Sigmoid colon (tissue), 7 donors: ENCODE data around the gene OLIG1. TPM values are rescaled to one million over a fixed set of nuclear protein-coding genes. Genes with fewer than 3 reads are reported as not detected.

Source experiments
- DNase-seq: peaks from one replicate; pipeline ENCODE4 v3.0.0-alpha.2; 2019
- H3K27ac ChIP-seq, 4 donors: fragments of 200-600 bp; sonication (generic); one replicate each; pipeline ENCODE4 v1.5.1; 2016 to 2019; ENCODE audit warnings: mild to moderate bottlenecking in 1 of 4
- H3K27me3 ChIP-seq, 3 donors: fragments of 200-600 bp; sonication (generic); one replicate each; pipeline ENCODE4 v1.5.1; 2019; ENCODE audit warnings: mild to moderate bottlenecking in 1 of 3
- H3K36me3 ChIP-seq, 4 donors: fragments of 200-600 bp; sonication (generic); one replicate each; pipeline ENCODE4 v1.5.1; 2016 to 2019
- H3K4me1 ChIP-seq, 4 donors: fragments of 200-600 bp; sonication (generic); one replicate each; pipeline ENCODE4 v1.5.1; 2017 to 2019
- H3K4me3 ChIP-seq, 4 donors: fragments of 200-600 bp; sonication (generic); one replicate each; pipeline ENCODE4 v1.5.1; 2017 to 2019; ENCODE audit warnings: mild to moderate bottlenecking in 2 of 4, moderate library complexity in 1 of 4
- H3K9me3 ChIP-seq, 4 donors: fragments of 200-600 bp in 3 of 4; sonication (generic) in 3 of 4; one replicate each; pipeline versions ENCODE4 v1.5.1 to v1.6.1; 2013 to 2019
- CTCF ChIP-seq, 4 experiments: fragments of 450-650 bp in 3 of 4; fragments of 200-600 bp in 1 of 4; IDR thresholded peaks; one replicate each; pipeline ENCODE4 v1.5.1; 2016 to 2019; ENCODE audit warnings: antibody characterized with exemption in 4 of 4, mild to moderate bottlenecking in 3 of 4, moderate library complexity in 2 of 4
- EP300 ChIP-seq, 4 donors: sonication (generic); formaldehyde crosslinking; IDR thresholded peaks; one replicate each; pipeline ENCODE4 v1.6.1; 2017; ENCODE audit warnings: antibody characterized with exemption in 4 of 4
- POLR2A ChIP-seq, 2 donors: fragments of 450-650 bp; IDR thresholded peaks; one replicate each; pipeline ENCODE4 v1.6.1; 2016; ENCODE audit warnings: antibody characterized with exemption in 2 of 2, mild to moderate bottlenecking in 2 of 2, moderate library complexity in 2 of 2
- POLR2AphosphoS5 ChIP-seq, 4 donors: sonication (generic); formaldehyde crosslinking; IDR thresholded peaks; one replicate each; pipeline ENCODE4 v1.6.1; 2017; ENCODE audit warnings: antibody characterized with exemption in 4 of 4
- WGBS, 2 donors: extraction: QIAGEN DNeasy Blood & Tissue Kit; methylation state at CpG; one replicate each; pipeline ENCODE4 v1.1.7; 2013; 5-methylcytosine and 5-hydroxymethylcytosine counted together
- intact Hi-C: fragments of 100-400 bp; cut with DNase I; formaldehyde crosslinking; loops from one replicate; pipeline ENCODE4 v1.15.1; 2023
- polyA plus RNA-seq, 3 donors: library from polyadenylated mRNA; stranded (reverse); fragments of 200-250 nt; gene quantifications; one replicate each; pipeline ENCODE4 v1.2.3, GENCODE V29; 2013
- total RNA-seq, 4 donors: library from RNA; depleted of rRNA; stranded (reverse); fragments of >200 nt; gene quantifications; one replicate each; pipeline ENCODE4 v1.1.0, GENCODE V29; 2016
- donor health status: healthy with polysubstance abuse.
- donor health status: Bipolar disorder and iron deficiency.
- donor health status: healthy.

OLIG1 gene
- total and polyA plus RNA-seq, 7 donors: not detected

- peaks cover 44 to 100% (median 98%) of the 10 kb centered on the region in 3 donors for H3K27me3 ChIP-seq
- intact Hi-C loops: no loop called here
- WGBS, 2 donors: 5 to 6% methylated on average over 15 of the region's 15 CpGs
- TF ChIP-seq POLR2A (IDR thresholded peaks at IDR 0.05) (no peak), EP300 (IDR thresholded peaks at IDR 0.05) (no peak), CTCF (IDR thresholded peaks at IDR 0.05) (no peak), POLR2AphosphoS5 (IDR thresholded peaks at IDR 0.05) (no peak)
- no peak overlapping the region for H3K4me3 ChIP-seq
- H3K4me1 ChIP-seq: peaks cover 0 to 60% (median 48%) of the 10 kb centered on the region in 4 donors
- H3K9me3 ChIP-seq: no peaks in the 10 kb centered on the region
- H3K27ac ChIP-seq: no peak overlapping the region
- no peaks in the 10 kb centered on the region for H3K36me3 ChIP-seq
- DNase-seq: peak; percentile 48
Measured at GRCh38 chr21:33028287-33028670, 41.7 kb upstream of the OLIG1 start.

GRCh38 chr21:33028773-33029384, 41.1 kb upstream of the OLIG1 start:
- no peak overlapping the region for H3K4me3 ChIP-seq
- H3K27ac ChIP-seq: no peak overlapping the region
- H3K36me3 ChIP-seq: no peaks in the 10 kb centered on the region
- peaks cover 0 to 54% (median 42%) of the 10 kb centered on the region in 4 donors for H3K4me1 ChIP-seq
- WGBS, 2 donors: 3 to 7% methylated on average over 28 of the region's 28 CpGs
- H3K27me3 ChIP-seq: peaks cover 38 to 100% (median 98%) of the 10 kb centered on the region in 3 donors
- DNase-seq: peak; percentile 62
- no peak for TF ChIP-seq EP300 (IDR thresholded peaks at IDR 0.05)
- TF ChIP-seq POLR2A (IDR thresholded peaks at IDR 0.05): no peak
- no peak for TF ChIP-seq CTCF (IDR thresholded peaks at IDR 0.05)
- TF ChIP-seq POLR2AphosphoS5 (IDR thresholded peaks at IDR 0.05): no peak
- no peaks in the 10 kb centered on the region for H3K9me3 ChIP-seq
- intact Hi-C loops: no loop called here

DNA sequence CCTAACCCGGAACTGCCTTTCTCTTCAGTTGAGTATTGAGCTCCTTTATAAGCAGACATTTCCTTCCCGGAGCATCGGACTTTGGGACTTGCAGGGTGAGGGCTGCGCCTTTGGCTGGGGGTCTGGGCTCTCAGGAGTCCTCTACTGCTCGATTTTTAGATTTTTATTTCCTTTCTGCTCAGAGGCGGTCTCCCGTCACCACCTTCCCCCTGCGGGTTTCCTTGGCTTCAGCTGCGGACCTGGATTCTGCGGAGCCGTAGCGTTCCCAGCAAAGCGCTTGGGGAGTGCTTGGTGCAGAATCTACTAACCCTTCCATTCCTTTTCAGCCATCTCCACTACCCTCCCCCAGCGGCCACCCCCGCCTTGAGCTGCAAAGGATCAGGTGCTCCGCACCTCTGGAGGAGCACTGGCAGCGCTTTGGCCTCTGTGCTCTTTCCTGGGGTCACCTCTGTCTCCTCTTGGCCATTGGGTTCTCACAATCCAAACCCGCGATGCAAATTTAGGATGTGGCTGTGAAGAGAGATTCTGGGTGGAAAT, 40.5 kb upstream of the OLIG1 start:
- H3K27ac ChIP-seq: no peak overlapping the region
- peaks cover 0 to 48% (median 37%) of the 10 kb centered on the region in 4 donors for H3K4me1 ChIP-seq
- H3K4me3 ChIP-seq: no peak overlapping the region
- WGBS, 2 donors: 17 to 18% methylated on average over 19 of the region's 19 CpGs
- H3K27me3 ChIP-seq: peaks cover 35 to 100% (median 98%) of the 10 kb centered on the region in 3 donors
- peak; percentile 40 for DNase-seq
- intact Hi-C loops: no loop called here
- TF ChIP-seq POLR2AphosphoS5 (IDR thresholded peaks at IDR 0.05) (no peak), POLR2A (IDR thresholded peaks at IDR 0.05) (no peak), CTCF (IDR thresholded peaks at IDR 0.05) (no peak), EP300 (IDR thresholded peaks at IDR 0.05) (no peak)
- no peaks in the 10 kb centered on the region for H3K36me3 ChIP-seq
- no peaks in the 10 kb centered on the region for H3K9me3 ChIP-seq

DNA sequence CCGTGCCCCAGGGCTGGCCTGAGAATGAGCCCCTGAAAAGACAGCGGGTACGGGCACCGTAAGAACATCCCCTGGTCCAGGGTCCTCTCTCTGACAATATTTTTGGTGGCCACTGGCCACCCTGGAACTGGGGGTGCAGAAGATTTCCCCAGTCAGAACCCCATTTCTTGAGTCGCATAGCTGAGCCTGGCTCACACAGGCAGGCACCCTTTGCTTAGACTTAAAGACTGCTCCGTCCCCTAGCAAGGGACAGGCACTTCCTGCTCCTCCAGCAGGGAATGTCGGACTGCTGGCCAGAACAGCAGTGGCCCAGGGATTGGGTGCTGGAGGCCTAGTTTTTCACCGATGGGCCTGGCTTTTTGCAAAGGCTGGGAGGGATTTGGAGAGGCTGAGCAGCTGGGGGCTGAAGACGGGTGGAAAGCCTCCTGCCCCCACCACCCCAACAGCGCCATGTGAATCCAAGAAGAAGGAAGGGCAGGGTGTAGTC, 39.9 kb upstream of the OLIG1 start:
- H3K4me3 ChIP-seq: no peak overlapping the region
- peaks cover 0 to 45% (median 35%) of the 10 kb centered on the region in 4 donors for H3K4me1 ChIP-seq
- H3K27me3 ChIP-seq: peaks cover 31 to 100% (median 98%) of the 10 kb centered on the region in 3 donors
- TF ChIP-seq EP300 (IDR thresholded peaks at IDR 0.05) (no peak), CTCF (IDR thresholded peaks at IDR 0.05) (no peak), POLR2AphosphoS5 (IDR thresholded peaks at IDR 0.05) (no peak), POLR2A (IDR thresholded peaks at IDR 0.05) (no peak)
- no peaks in the 10 kb centered on the region for H3K9me3 ChIP-seq
- 29 to 46% methylated on average over 10 of the region's 10 CpGs for WGBS, 2 donors
- intact Hi-C loops: no loop called here
- DNase-seq: peak; percentile 37
- no peak overlapping the region for H3K27ac ChIP-seq
- no peaks in the 10 kb centered on the region for H3K36me3 ChIP-seq
